Lower leg skin (tissue), 3 donors: Measurements from ENCODE around the gene GABRG3.

Source experiments
- CTCF ChIP-seq, 3 donors: fragments of 450-650 bp; IDR thresholded peaks; one replicate each; pipeline ENCODE4 v1.5.1; 2016; ENCODE audit warnings: antibody characterized with exemption in 3 of 3, mild to moderate bottlenecking in 3 of 3, moderate library complexity in 2 of 3
- POLR2A ChIP-seq, 2 donors: fragments of 450-650 bp; IDR thresholded peaks; one replicate each; pipeline ENCODE4 v1.6.1; 2016 to 2017; ENCODE audit warnings: antibody characterized with exemption in 2 of 2, mild to moderate bottlenecking in 1 of 2, moderate library complexity in 1 of 2

GRCh38 chr15:27196691-27197090 lies 225.7 kb downstream of the GABRG3 start:
- TF ChIP-seq POLR2A (IDR thresholded peaks at IDR 0.05) (no peak), CTCF (IDR thresholded peaks at IDR 0.05) (no peak)
